Activated CD4-positive, alpha-beta T cell treated with anti-CD3 and anti-CD28 coated beads for 36 hours (primary cell): ENCODE data around the gene RNF208. TPM values are rescaled to one million over a fixed set of nuclear protein-coding genes. Genes with fewer than 3 reads are reported as not detected.
"Not testable (repeated sequence)": the region's sequence is repeated elsewhere in the genome, so short reads cannot be mapped to it uniquely, and the experiment has no call there.

Experiments
- ATAC-seq: fragments of 200-7000 bp; cut with Tn5 transposase; one replicate; pipeline ENCODE4 v1.10.0; 2021; ENCODE audit warnings: mild to moderate bottlenecking, moderate library complexity
- CTCF ChIA-PET: fragments of 350-600 bp; sonication (Branson Sonifier 250); formaldehyde crosslinking; loops from one replicate; lab custom pipeline; 2021; ENCODE audit warnings: antibody characterized with exemption; lab: Charles Lee
- POLR2A ChIA-PET: fragments of 350-600 bp; sonication (Branson Sonifier 250); formaldehyde crosslinking; loops from one replicate; lab custom pipeline; 2021; ENCODE audit warnings: antibody characterized with exemption, inconsistent platforms; lab: Charles Lee
- DNase-seq: peaks from one replicate; pipeline ENCODE4 v3.0.0-alpha.2; 2020
- H3K27ac Mint-ChIP-seq: one replicate; pipeline ENCODE4 v1.8.0; 2021; ENCODE audit warnings: mixed read lengths
- H3K27me3 Mint-ChIP-seq: one replicate; pipeline ENCODE4 v1.8.0; 2021; ENCODE audit warnings: mixed read lengths
- H3K36me3 Mint-ChIP-seq: one replicate; pipeline ENCODE4 v1.8.0; 2021; ENCODE audit warnings: low read depth, mixed read lengths
- H3K4me1 Mint-ChIP-seq: one replicate; pipeline ENCODE4 v1.8.0; 2021; ENCODE audit warnings: mixed read lengths
- H3K4me3 Mint-ChIP-seq: one replicate; pipeline ENCODE4 v1.8.0; 2021; ENCODE audit warnings: mild to moderate bottlenecking, moderate library complexity, mixed read lengths
- H3K9me3 Mint-ChIP-seq: one replicate; pipeline ENCODE4 v1.8.0; 2021; ENCODE audit warnings: low read depth, mixed read lengths
- intact Hi-C, 2 experiments: fragments of 100-400 bp; cut with DNase I in 1 of 2; cut with micrococcal nuclease in 1 of 2; formaldehyde crosslinking; loops; one replicate each; pipeline versions ENCODE4 v1.14.2 to v1.15.1; 2022 to 2024; cut with DNase I, micrococcal nuclease
- total RNA-seq, 2 experiments: library from RNA; stranded (reverse); gene quantifications; one replicate each; pipeline ENCODE4 v1.2.3, GENCODE V29; 2021

RNF208 gene
- total RNA-seq, 2 experiments from 2014 or later, result 7.1 to 8.9 TPM

DNA sequence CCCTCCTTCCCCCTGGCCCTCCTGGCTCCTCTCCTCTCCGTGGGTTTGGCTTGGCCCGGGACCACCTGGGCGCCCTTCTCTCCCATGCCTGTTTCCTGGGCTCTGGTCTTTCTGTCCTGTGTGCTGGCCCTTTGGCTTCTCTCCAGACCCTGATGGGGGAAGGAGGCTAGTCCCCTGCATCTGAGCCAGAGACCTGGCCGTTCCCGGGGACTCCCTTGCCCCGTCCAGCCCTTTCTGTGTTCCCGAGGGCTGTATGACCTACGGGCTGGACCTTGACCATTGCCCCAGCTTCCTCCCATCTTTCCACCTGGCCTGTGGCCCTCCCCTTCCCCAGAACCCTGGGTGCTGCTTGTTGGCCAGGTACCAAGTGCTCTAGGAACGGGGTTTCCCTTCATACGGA is 41.5 kb upstream of the RNF208 start:
- CTCF ChIA-PET, result interaction anchor here (0.7 kb wide), 1 partner anchor 23 kb away, joined by 3 read pairs; no protein-coding TSS in a partner anchor
- no peaks in the 10 kb centered on the region for H3K9me3 Mint-ChIP-seq
- intact Hi-C loops, result no loop called here
- no peaks in the 10 kb centered on the region for H3K27me3 Mint-ChIP-seq
- ATAC-seq (no peak), DNase-seq (no peak)
- peaks cover 24% of the 10 kb centered on the region for H3K36me3 Mint-ChIP-seq
- no peak overlapping the region for H3K27ac Mint-ChIP-seq
- POLR2A ChIA-PET, result no interaction called here
- no peaks in the 10 kb centered on the region for H3K4me1 Mint-ChIP-seq
- H3K4me3 Mint-ChIP-seq, result no peak overlapping the region

DNA sequence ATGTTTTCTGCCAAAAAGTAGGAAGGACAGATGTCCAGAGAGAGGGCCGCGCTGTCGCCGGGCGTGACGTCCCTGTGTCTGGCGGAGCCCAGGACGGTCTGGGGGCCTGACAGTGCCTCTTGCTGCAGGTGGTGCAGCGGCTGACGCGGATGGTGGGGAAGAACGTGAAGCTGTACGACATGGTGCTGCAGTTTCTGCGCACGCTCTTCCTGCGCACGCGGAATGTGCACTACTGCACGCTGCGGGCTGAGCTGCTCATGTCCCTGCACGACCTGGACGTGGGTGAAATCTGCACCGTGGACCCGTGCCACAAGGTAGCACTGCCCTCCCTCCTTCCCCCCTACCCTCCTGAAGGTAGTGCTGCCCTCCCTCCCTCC is 40.9 kb upstream of the RNF208 start:
- no peak overlapping the region for H3K4me3 Mint-ChIP-seq
- H3K27ac Mint-ChIP-seq, result no peak overlapping the region
- ChIA-PET CTCF (no interaction called here), POLR2A (no interaction called here)
- DNase-seq (no peak), ATAC-seq (no peak)
- intact Hi-C loops, result no loop called here
- no peaks in the 10 kb centered on the region for H3K27me3 Mint-ChIP-seq
- peaks cover 21% of the 10 kb centered on the region for H3K36me3 Mint-ChIP-seq
- H3K9me3 Mint-ChIP-seq, result no peaks in the 10 kb centered on the region
- no peaks in the 10 kb centered on the region for H3K4me1 Mint-ChIP-seq

DNA sequence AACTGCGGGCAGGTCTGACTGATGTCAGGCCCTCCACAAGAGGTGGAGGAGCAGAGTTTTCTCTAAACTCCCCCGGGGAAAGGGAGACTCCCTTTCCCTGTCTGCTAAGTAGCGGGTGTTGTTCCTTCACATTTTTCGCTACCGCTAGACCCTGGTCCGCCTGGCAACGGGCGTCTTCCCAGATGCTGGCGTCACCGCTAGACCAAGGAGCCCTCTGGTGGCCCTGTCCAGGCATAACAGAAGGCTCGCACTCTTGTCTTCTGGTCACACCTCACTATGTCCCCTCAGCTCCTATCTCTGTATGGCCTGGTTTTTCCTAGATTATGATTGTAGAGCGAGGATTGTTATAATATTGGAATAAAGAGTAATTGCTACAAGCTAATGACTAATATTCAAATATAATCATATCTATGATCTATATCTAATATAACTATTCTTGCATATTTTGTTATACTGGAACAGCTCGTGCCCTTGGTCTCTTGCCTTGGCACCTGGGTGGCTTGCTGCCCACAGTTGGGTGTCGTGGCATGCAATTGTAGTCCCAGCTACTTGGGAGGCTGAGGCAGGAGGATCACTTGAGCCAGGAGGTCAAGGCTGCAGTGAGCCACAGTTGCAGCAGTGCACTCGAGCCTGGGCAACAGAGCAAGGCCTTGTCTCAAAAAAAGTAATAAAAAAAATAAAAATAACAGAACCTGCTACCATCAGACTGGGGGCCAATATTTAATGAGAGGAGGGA is 40.3 kb upstream of the RNF208 start:
- H3K4me3 Mint-ChIP-seq, DNase-seq, POLR2A ChIA-PET, H3K9me3 Mint-ChIP-seq, ATAC-seq, intact Hi-C loops, H3K4me1 Mint-ChIP-seq, H3K27me3 Mint-ChIP-seq, H3K27ac Mint-ChIP-seq: not testable (repeated sequence)
- peaks cover 16% of the 10 kb centered on the region for H3K36me3 Mint-ChIP-seq
- CTCF ChIA-PET, result interaction anchor here (0.6 to 1.3 kb wide), 2 partner anchors 26 to 343 kb away, joined by 3 to 6 read pairs; no protein-coding TSS in a partner anchor

DNA sequence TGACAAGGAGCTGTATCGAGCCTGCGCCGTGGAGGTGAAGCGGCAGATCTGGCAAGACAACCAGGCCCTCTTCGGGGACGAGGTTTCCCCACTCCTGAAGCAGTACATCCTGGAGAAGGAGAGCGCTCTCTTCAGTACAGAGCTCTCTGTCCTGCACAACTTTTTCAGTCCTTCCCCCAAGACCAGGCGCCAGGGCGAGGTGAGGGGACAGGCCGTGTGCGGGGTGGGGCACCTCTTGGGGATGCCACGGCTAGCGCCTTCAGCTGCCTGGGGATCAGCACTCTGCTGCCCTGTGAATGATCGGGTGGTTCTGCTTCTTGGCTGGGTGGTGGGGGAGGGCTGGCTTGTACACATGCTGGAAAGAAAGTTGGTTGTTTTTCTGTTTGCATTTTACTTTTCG is 34.8 kb upstream of the RNF208 start:
- CTCF ChIA-PET, result interaction anchor here (0.6 to 1.4 kb wide), 4 partner anchors 9 to 403 kb away, joined by 3 to 5 read pairs (median 4); no protein-coding TSS in a partner anchor
- H3K9me3 Mint-ChIP-seq, result no peaks in the 10 kb centered on the region
- no peak for ATAC-seq
- intact Hi-C loops, result no loop called here
- peaks cover 18% of the 10 kb centered on the region for H3K4me1 Mint-ChIP-seq
- no peaks in the 10 kb centered on the region for H3K27me3 Mint-ChIP-seq
- POLR2A ChIA-PET, result interaction anchor here (1.6 kb wide), 1 partner anchor 16 kb away, joined by 5 read pairs; the partner anchor contains the start of gene TUBB4B
- H3K4me3 Mint-ChIP-seq, result peak overlapping the region; percentile 87
- no peak for DNase-seq
- no peak overlapping the region for H3K27ac Mint-ChIP-seq
- peaks cover 12% of the 10 kb centered on the region for H3K36me3 Mint-ChIP-seq

DNA sequence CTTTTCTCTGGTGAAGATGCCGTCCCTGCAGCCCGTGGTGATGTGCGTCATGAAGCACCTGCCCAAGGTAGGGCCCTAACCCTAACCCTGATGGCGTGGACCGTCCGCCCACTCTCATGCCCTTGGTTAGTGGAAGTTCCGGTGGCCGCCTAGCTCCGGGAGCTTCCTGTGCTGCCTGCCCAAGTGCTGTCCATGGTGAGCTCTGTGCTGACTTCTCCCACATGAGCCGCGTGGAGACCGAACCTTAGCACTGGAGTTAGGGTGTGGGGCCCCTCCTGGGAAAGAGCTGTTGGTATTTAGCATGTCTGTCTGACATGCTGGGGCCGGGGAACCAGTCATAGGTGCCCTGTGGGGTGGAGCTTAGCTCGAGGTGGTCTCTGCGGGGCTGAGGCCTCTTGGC is 34.3 kb upstream of the RNF208 start:
- ATAC-seq (no peak), DNase-seq (no peak)
- POLR2A ChIA-PET, result interaction anchor here (0.7 to 1.6 kb wide), 2 partner anchors 14 to 16 kb away, joined by 3 to 5 read pairs; partner anchors contain the start of gene TUBB4B
- H3K36me3 Mint-ChIP-seq, result peaks cover 9% of the 10 kb centered on the region
- no peak overlapping the region for H3K27ac Mint-ChIP-seq
- H3K27me3 Mint-ChIP-seq, result no peaks in the 10 kb centered on the region
- intact Hi-C loops, result no loop called here
- H3K4me3 Mint-ChIP-seq, result peak overlapping the region; percentile 87
- H3K4me1 Mint-ChIP-seq, result peaks cover 18% of the 10 kb centered on the region
- CTCF ChIA-PET, result interaction anchor here (0.5 to 1.4 kb wide), 8 partner anchors 9 to 489 kb away, joined by 3 to 5 read pairs (median 3); no protein-coding TSS in a partner anchor
- H3K9me3 Mint-ChIP-seq, result no peaks in the 10 kb centered on the region

DNA sequence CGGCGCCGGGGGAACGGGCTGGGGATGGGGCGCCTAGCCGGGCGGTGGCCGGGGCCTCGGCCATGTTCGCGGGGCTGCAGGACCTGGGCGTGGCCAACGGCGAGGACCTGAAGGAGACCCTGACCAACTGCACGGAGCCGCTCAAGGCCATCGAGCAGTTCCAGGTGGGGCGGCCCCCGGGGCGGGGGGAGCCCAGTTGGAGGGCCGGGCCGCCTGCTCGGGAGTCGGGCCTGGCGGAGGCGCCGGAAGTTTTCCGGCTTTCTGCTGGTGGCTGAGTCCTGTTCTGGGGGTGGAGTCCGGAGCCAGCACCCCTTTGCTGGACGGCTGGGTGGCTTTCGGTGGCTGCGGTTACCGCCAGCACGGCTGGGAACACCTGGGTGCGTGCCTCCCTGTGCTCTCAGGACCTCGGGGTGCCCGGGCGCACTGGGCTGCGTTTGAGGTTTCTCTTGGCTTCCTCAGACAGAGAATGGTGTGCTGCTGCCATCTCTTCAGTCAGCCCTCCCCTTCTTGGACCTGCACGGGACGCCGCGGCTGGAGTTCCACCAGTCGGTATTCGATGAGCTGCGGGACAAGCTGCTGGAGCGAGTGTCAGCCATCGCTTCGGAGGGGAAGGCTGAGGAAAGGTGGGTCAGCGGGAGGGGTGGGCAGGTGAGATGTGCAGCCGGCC is 33.5 kb upstream of the RNF208 start:
- POLR2A ChIA-PET, result interaction anchor here (0.7 to 3.2 kb wide), 6 partner anchors 12 to 51 kb away, joined by 3 to 31 read pairs (median 5); partner anchors contain the start of gene TUBB4B
- ATAC-seq, result no peak
- intact Hi-C loops, result loop anchor here (1.0 to 2.0 kb wide), 11 partner anchors 14 to 773 kb away; partner anchors contain the start of genes TUBB4B (in 2 of the 2), ANAPC2 (in 1 of the 2), EXD3 (in 1 of the 2) and FBXW5 (in 1 of the 2)
- H3K4me3 Mint-ChIP-seq, result peak overlapping the region; percentile 87
- peaks cover 9% of the 10 kb centered on the region for H3K36me3 Mint-ChIP-seq
- H3K9me3 Mint-ChIP-seq, result no peaks in the 10 kb centered on the region
- no peaks in the 10 kb centered on the region for H3K27me3 Mint-ChIP-seq
- peak; percentile 55 for DNase-seq
- CTCF ChIA-PET, result interaction anchor here (0.6 to 1.5 kb wide), 7 partner anchors 10 to 502 kb away, joined by 3 to 6 read pairs (median 3); partner anchors contain the start of gene TPRN
- peak overlapping the region; percentile 81 for H3K27ac Mint-ChIP-seq
- H3K4me1 Mint-ChIP-seq, result peaks cover 18% of the 10 kb centered on the region

DNA sequence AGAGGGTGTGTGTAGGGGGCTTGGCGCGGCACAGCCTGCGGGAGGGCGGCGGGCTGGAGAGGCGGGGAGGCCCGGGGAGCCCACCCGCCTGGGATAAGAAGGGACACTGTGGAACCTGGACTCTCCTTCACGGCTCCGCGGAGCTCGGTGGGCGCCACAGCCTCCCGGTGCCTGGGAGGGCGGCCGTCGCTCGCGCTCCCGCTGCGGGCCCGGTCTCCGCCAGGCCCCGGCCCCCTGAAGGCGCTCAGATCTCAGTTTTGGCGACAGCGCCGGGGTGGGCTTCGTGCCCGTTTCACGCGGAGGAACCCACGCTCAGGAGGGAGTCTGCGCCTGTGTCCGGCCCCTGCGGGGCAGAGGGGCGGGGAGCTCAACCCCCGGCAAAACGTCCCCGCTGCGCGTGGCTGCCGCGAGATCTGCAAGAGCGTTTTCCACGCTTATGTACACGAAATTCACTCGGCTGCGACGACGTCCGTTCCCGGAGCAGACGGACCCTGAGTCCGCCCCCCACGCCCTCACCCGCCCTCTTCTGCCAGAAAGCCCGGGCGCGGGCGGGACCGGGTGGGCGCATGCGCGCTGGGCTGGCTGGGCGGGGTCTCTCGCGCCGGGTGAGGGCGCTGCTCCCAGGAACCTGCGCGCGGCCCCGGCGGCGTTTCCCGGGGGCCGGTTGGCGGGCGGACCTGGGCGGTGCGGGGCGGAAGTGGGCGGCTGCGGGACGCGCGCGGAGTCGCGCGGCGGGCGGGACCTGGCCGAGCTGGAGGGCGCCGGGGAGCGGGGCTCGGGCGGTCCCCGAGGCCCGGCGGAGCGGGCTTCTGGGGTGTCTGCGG is 32.8 kb upstream of the RNF208 start, which contains the start of gene NELFB:
Gene NELFB, plus strand, starts transcription at position 704 of the 824 bp plus-strand sequence.
- intact Hi-C loops, result loop anchor here (1.0 to 2.0 kb wide), 11 partner anchors 14 to 772 kb away; partner anchors contain the start of genes TUBB4B (in 2 of the 2), ANAPC2 (in 1 of the 2), EXD3 (in 1 of the 2) and FBXW5 (in 1 of the 2)
- Mint-ChIP-seq H3K27me3 (no peaks in the 10 kb centered on the region), H3K4me1 (peaks cover 18% of the 10 kb centered on the region), H3K36me3 (peaks cover 9% of the 10 kb centered on the region), H3K27ac (peak within 1 kb of the TSS; percentile 81), H3K4me3 (peak within 1 kb of the TSS; percentile 87), H3K9me3 (no peaks in the 10 kb centered on the region)
- POLR2A ChIA-PET, result interaction anchor here (1.2 to 3.2 kb wide), 4 partner anchors 11 to 51 kb away, joined by 3 to 31 read pairs (median 9); partner anchors contain the start of gene TUBB4B
- peak; percentile 94 for ATAC-seq
- peak; percentile 97 for DNase-seq
- CTCF ChIA-PET, result interaction anchor here (0.6 to 1.5 kb wide), 5 partner anchors 12 to 501 kb away, joined by 3 to 6 read pairs (median 5); partner anchors contain the start of genes EXD3, NOXA1 and TPRN

DNA sequence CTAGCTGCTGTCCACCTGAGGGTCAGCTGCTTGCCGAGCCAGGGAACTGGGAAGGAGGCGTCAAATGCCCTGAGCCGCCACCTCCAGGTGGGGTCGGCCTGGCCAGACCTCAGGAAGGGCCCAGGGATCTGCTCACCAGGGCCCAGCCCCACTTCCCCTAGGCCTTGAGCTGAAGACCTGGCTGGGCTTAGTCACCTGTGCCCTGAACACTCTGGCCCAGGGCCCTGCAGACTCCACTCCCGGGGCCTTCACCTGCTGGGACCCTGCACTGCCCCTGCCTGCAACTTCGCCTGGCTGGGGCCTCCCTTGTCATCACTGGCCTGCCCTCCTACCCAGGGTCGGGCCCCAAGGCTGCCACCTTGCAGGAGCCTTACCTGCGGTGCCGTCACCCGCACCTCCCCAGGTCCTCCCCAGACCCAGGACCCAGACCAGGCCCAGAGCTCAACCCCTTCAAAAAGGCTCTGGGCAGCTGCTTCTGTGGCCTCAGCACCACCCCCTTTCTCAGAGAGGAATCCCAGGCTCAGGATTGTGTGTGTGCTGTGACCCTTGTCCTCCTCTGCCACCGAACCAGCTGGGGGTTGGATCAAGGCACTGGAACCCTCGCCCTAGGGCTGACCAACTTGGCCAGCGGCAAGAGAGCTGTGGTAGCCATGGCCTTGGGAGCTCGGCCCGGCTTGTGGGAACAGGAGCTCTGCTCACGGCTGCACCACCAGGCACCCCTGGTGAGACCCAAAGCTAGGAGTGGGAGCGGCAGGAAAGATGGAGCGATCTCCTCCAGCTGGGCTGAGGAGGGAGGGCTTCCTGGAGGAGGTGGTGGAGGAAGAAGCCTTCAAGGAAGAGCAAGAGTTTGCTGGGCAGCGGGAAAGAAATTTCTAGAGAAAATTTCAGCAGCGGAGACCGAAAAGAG is 31.9 kb upstream of the RNF208 start:
- H3K27ac Mint-ChIP-seq, result peak overlapping the region; percentile 47

DNA sequence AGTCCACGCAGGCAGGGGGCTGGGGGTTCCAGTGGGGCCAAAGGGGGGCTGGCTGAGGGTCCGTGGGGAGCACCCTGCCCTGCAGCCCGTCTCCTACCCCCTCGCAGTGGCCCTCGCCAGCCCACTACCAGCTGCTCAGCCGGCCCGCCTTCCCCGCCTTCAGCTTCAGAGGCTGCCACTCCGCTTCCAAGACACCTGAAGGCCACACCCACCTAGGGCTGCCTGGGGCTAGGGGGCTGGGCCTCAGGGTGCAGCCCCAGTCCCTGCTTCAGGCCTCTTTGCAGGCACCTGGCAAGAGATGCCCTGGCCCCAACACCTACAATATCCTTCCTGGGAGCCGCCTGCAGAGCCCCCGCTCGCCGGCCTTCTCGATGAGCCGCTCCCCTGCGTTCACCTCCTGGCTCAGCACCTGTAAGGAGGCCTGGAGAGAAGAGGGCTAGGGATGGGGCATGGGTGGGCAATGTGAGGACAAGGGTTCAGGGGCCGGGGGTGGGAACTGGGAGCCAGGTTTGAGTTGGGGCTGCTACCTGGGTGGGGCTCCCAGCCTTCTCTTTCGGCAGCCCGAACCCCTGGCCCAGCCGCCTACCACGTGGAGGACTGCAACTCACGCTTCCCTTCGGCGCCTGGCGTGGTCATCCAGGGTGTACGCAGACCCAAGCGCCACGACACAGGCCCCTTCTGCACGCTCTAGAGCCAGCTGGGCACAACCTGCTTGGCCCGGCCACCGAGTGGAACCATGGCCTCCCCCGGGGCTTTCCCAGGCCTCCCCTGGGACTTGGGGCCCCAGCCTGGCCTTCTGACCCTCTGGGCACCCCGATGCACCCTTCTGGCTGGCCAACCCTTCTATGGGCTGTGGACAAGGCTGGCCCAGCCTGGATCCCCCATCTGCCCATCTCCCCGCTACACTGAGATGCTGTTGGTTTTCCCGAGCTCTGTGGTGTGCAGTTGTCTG is 30.8 kb upstream of the RNF208 start:
- Mint-ChIP-seq H3K36me3 (peaks cover 9% of the 10 kb centered on the region), H3K27me3 (no peaks in the 10 kb centered on the region), H3K4me3 (no peak overlapping the region), H3K4me1 (peaks cover 18% of the 10 kb centered on the region), H3K9me3 (no peaks in the 10 kb centered on the region), H3K27ac (no peak overlapping the region)
- intact Hi-C loops, result no loop called here
- DNase-seq (no peak), ATAC-seq (no peak)
- POLR2A ChIA-PET, result interaction anchor here (0.6 to 3.2 kb wide), 3 partner anchors 9 to 437 kb away, joined by 4 to 31 read pairs (median 13); partner anchors contain the start of gene TUBB4B
- CTCF ChIA-PET, result no interaction called here

More for the DNA sequence above, 31.9 kb upstream of the RNF208 start:
- H3K9me3 Mint-ChIP-seq, result no peaks in the 10 kb centered on the region
- peaks cover 18% of the 10 kb centered on the region for H3K4me1 Mint-ChIP-seq
- peak overlapping the region; percentile 87 for H3K4me3 Mint-ChIP-seq
- intact Hi-C loops, result loop anchor here in 1 of 2 experiments (2.0 kb wide), 1 partner anchor 771 kb away; the partner anchor contains the start of gene SEC16A
- ATAC-seq (no peak), DNase-seq (no peak)
- ChIA-PET CTCF (interaction anchor here (0.9 to 1.5 kb wide), 4 partner anchors 12 to 169 kb away, joined by 3 to 6 read pairs (median 5); partner anchors contain the start of genes EXD3, NOXA1 and TPRN), POLR2A (interaction anchor here (1.2 to 3.2 kb wide), 4 partner anchors 10 to 50 kb away, joined by 3 to 31 read pairs (median 9); partner anchors contain the start of gene TUBB4B)
- H3K36me3 Mint-ChIP-seq, result peaks cover 9% of the 10 kb centered on the region
- no peaks in the 10 kb centered on the region for H3K27me3 Mint-ChIP-seq
